IMR-90 (cell line): ENCODE measurements around the gene IGF1. TPM values are rescaled to one million over a fixed set of nuclear protein-coding genes. Genes with fewer than 3 reads are reported as not detected.

Experiments
- ATAC-seq: fragments of 200-7000 bp; cut with Tn5 transposase; 2 replicates; pipeline ENCODE4 v1.9.1; 2020; ENCODE audit warnings: low read depth, mild to moderate bottlenecking, moderate library complexity
- BruUV-seq: library from RNA; stranded (reverse); fragments of 400-500 nt; replicated peaks from 2 replicates; lab custom pipeline; 2021; lab: Mats Ljungman, UMichigan
- CTCF ChIA-PET: fragments of 300-600 bp; formaldehyde crosslinking; extraction: SDS; loops from one replicate; lab custom pipeline; 2021; ENCODE audit warnings: antibody characterized with exemption; lab: Yijun Ruan, JAX
- POLR2A ChIA-PET: fragments of 300-600 bp; sonication (Branson Sonifier 250); formaldehyde crosslinking; loops from one replicate; lab custom pipeline; 2022; ENCODE audit warnings: antibody characterized with exemption; ENCODE audit not compliant: unreplicated experiment; lab: Charles Lee
- DNase-seq: peaks from one replicate; pipeline ENCODE4 v3.0.0; 2013
- H2AFZ ChIP-seq: replicated peaks from 2 replicates; pipeline ENCODE3; 2013; ENCODE audit warnings: low read length, mild to moderate bottlenecking; ENCODE audit not compliant: poor library complexity
- H2AK5ac ChIP-seq: 2 replicates; pipeline ENCODE4 v1.6.1; 2013; ENCODE audit warnings: low read depth, low read length, inconsistent platforms
- H2AK9ac ChIP-seq: replicated peaks from 2 replicates; pipeline ENCODE3; 2013; ENCODE audit warnings: mild to moderate bottlenecking, low read depth, low read length, moderate library complexity; ENCODE audit not compliant: poor library complexity
- H2BK120ac ChIP-seq: 2 replicates; pipeline ENCODE4 v1.6.1; 2013; ENCODE audit warnings: low read depth, low read length, inconsistent platforms
- H2BK15ac ChIP-seq: 3 replicates; pipeline ENCODE4 v1.6.1; 2013; ENCODE audit warnings: low read depth, low read length, inconsistent platforms
- H2BK20ac ChIP-seq: 2 replicates; pipeline ENCODE4 v1.6.1; 2013; ENCODE audit warnings: low read depth, mild to moderate bottlenecking, inconsistent platforms, low read length, moderate library complexity
- H2BK5ac ChIP-seq: 2 replicates; pipeline ENCODE4 v1.6.1; 2013; ENCODE audit warnings: mild to moderate bottlenecking, low read depth, low read length, inconsistent platforms; ENCODE audit not compliant: poor library complexity, severe bottlenecking
- H3K14ac ChIP-seq: replicated peaks from 2 replicates; pipeline ENCODE4 v1.6.1; 2013; ENCODE audit warnings: low read depth, low read length, inconsistent platforms
- H3K18ac ChIP-seq: 2 replicates; pipeline ENCODE4 v1.6.1; 2013; ENCODE audit warnings: low read depth, low read length, control low read depth
- H3K23ac ChIP-seq: 2 replicates; pipeline ENCODE4 v1.6.1; 2013; ENCODE audit warnings: low read depth, low read length, inconsistent platforms
- H3K27ac ChIP-seq: 2 replicates; pipeline ENCODE4 v1.5.1; 2013; ENCODE audit warnings: mild to moderate bottlenecking, control low read depth, low read length; ENCODE audit not compliant: insufficient read depth
- H3K27me3 ChIP-seq: 2 replicates; pipeline ENCODE4 v1.6.1; 2013; ENCODE audit warnings: low read length; ENCODE audit not compliant: control insufficient read depth, insufficient read depth
- H3K36me3 ChIP-seq: 2 replicates; pipeline ENCODE4 v1.6.1; 2013; ENCODE audit warnings: low read length, mixed read lengths; ENCODE audit not compliant: control insufficient read depth, insufficient read depth
- H3K4ac ChIP-seq: 2 replicates; pipeline ENCODE4 v1.6.1; 2013; ENCODE audit warnings: low read depth, low read length, inconsistent platforms
- H3K4me1 ChIP-seq: 2 replicates; pipeline ENCODE4 v1.6.1; 2013; ENCODE audit warnings: low read length, mixed read lengths; ENCODE audit not compliant: control insufficient read depth, insufficient read depth
- H3K4me2 ChIP-seq: 2 replicates; pipeline ENCODE4 v1.6.1; 2013; ENCODE audit warnings: low read depth, mild to moderate bottlenecking, control low read depth, low read length, moderate library complexity
- H3K4me3 ChIP-seq: 2 replicates; pipeline ENCODE4 v1.5.1; 2013; ENCODE audit warnings: low read depth, mild to moderate bottlenecking, control low read depth, low read length, moderate library complexity; ENCODE audit not compliant: insufficient read depth
- H3K56ac ChIP-seq: 2 replicates; pipeline ENCODE4 v1.6.1; 2013; ENCODE audit warnings: low read length, inconsistent platforms; ENCODE audit not compliant: insufficient read depth; ENCODE audit errors: extremely low read depth
- H3K79me1 ChIP-seq, 2 experiments: 2 replicates each; pipeline ENCODE4 v1.6.1; 2013; ENCODE audit warnings: low read length in 2 of 2, inconsistent platforms in 1 of 2, low read depth in 1 of 2
- H3K9ac ChIP-seq: 2 replicates; pipeline ENCODE4 v1.6.1; 2013; ENCODE audit warnings: low read depth, low read length, control low read depth
- H3K9me1 ChIP-seq: 2 replicates; pipeline ENCODE4 v1.6.1; 2013; ENCODE audit warnings: low read length, inconsistent platforms; ENCODE audit not compliant: insufficient read depth
- H3K9me3 ChIP-seq: 2 replicates; pipeline ENCODE4 v1.6.1; 2013; ENCODE audit warnings: low read length; ENCODE audit not compliant: control insufficient read depth, insufficient read depth
- H4K20me1 ChIP-seq: 2 replicates; pipeline ENCODE4 v1.6.1; 2013; ENCODE audit warnings: low read length, inconsistent platforms; ENCODE audit not compliant: insufficient read depth
- H4K5ac ChIP-seq: 2 replicates; pipeline ENCODE4 v1.6.1; 2013; ENCODE audit warnings: mild to moderate bottlenecking, low read depth, low read length, control low read depth
- H4K8ac ChIP-seq, 2 experiments: 2 replicates each; pipeline ENCODE4 v1.6.1; 2013; ENCODE audit warnings: low read depth in 2 of 2, low read length in 2 of 2, control low read depth in 1 of 2, inconsistent platforms in 1 of 2
- H4K91ac ChIP-seq: 2 replicates; pipeline ENCODE4 v1.6.1; 2013; ENCODE audit warnings: low read depth, low read length, inconsistent platforms; ENCODE audit not compliant: insufficient read depth
- BHLHE40 ChIP-seq: fragments of 150-350 bp; IDR thresholded peaks from 2 replicates; pipeline ENCODE4 v1.6.1; 2016; ENCODE audit warnings: mild to moderate bottlenecking, low read depth, low read length
- CEBPB ChIP-seq: IDR thresholded peaks from 2 replicates; pipeline ENCODE4 v1.6.1; 2012; ENCODE audit warnings: low read depth, low read length, improper control_type of control experiment
- CHD1 ChIP-seq: IDR thresholded peaks from 2 replicates; pipeline ENCODE4 v1.6.1; 2012; ENCODE audit warnings: low read depth, low read length, improper control_type of control experiment
- FOS ChIP-seq: fragments of 150-350 bp; IDR thresholded peaks from 2 replicates; pipeline ENCODE4 v1.6.1; 2016; ENCODE audit warnings: low read depth, low read length
- MAFK ChIP-seq: IDR thresholded peaks from 2 replicates; pipeline ENCODE4 v1.6.1; 2012; ENCODE audit warnings: low read depth, low read length, improper control_type of control experiment
- MAZ ChIP-seq: IDR thresholded peaks from 2 replicates; pipeline ENCODE4 v1.6.1; 2012; ENCODE audit warnings: low read depth, mild to moderate bottlenecking, low read length, improper control_type of control experiment, moderate library complexity, borderline replicate concordance
- MXI1 ChIP-seq: IDR thresholded peaks from 2 replicates; pipeline ENCODE4 v1.6.1; 2012; ENCODE audit warnings: low read depth, mild to moderate bottlenecking, low read length, moderate library complexity, borderline replicate concordance
- NFE2L2 ChIP-seq: fragments of 150-350 bp; IDR thresholded peaks from 2 replicates; pipeline ENCODE4 v1.6.1; 2016; ENCODE audit warnings: low read depth, mild to moderate bottlenecking, low read length
- POLR2A ChIP-seq: IDR thresholded peaks from 2 replicates; pipeline ENCODE4 v1.6.1; 2012; ENCODE audit warnings: mild to moderate bottlenecking, low read depth, low read length
- RAD21 ChIP-seq: IDR thresholded peaks from 2 replicates; pipeline ENCODE4 v1.6.1; 2012; ENCODE audit warnings: low read length, improper control_type of control experiment
- RCOR1 ChIP-seq: IDR thresholded peaks from 2 replicates; pipeline ENCODE4 v1.6.1; 2012; ENCODE audit warnings: mild to moderate bottlenecking, low read length, improper control_type of control experiment; ENCODE audit not compliant: insufficient replicate concordance
- RFX5 ChIP-seq: IDR thresholded peaks from 2 replicates; pipeline ENCODE4 v1.8.0; 2012; ENCODE audit warnings: low read depth, mild to moderate bottlenecking, low read length, moderate library complexity
- SMC3 ChIP-seq: fragments of 150-350 bp; IDR thresholded peaks from 2 replicates; pipeline ENCODE4 v1.6.1; 2016; ENCODE audit warnings: low read depth, mild to moderate bottlenecking, antibody characterized with exemption, low read length, moderate library complexity
- WGBS, 2 experiments: methylation state at CpG; one replicate each; pipeline versions ENCODE4 v1.1.5 to v1.1.7; 2013; ENCODE audit warnings: missing lambda C conversion rate in 2 of 2; ENCODE audit not compliant: insufficient read length in 1 of 2; ENCODE audit errors: extremely low coverage in 2 of 2; 5-methylcytosine and 5-hydroxymethylcytosine counted together
- dilution Hi-C: fragments of 300-500 bp; cut with HindIII; formaldehyde crosslinking; loops from one replicate; pipeline ENCODE4 v1.14.3; 2018; ENCODE audit warnings: low sequenced_read_pairs; ENCODE audit not compliant: unreplicated experiment
- in situ Hi-C: fragments of 300-500 bp; cut with MboI; formaldehyde crosslinking; loops from 3 replicates; pipeline ENCODE4 v1.14.3; 2019; ENCODE audit warnings: low sequenced_read_pairs, inconsistent platforms, mixed read lengths
- intact Hi-C: fragments of 100-400 bp; cut with micrococcal nuclease; formaldehyde crosslinking; loops from 2 replicates; pipeline ENCODE4 v1.10.0; 2022
- polyA plus RNA-seq, 3 experiments: library from polyadenylated mRNA; depleted of rRNA; stranded (reverse); fragments of >200 nt; gene quantifications; 2 replicates each; pipeline ENCODE4 v1.2.3, GENCODE V29; 2012; ENCODE audit warnings: low replicate concordance in 1 of 3
- total RNA-seq: library from RNA; depleted of rRNA; stranded (reverse); fragments of >200 nt; gene quantifications from 2 replicates; pipeline ENCODE4 v1.2.3, GENCODE V29; 2012
- TF ChIP-seq, protein P1 (sequence below): conservative IDR thresholded peaks from 2 replicates; pipeline ENCODE4 v1.5.1; 2012; ENCODE audit warnings: mild to moderate bottlenecking, low read depth, low read length, improper control_type of control experiment
- TF ChIP-seq, protein P2 (sequence below): fragments of 150-350 bp; IDR thresholded peaks from 2 replicates; pipeline ENCODE4 v1.6.1; 2016; ENCODE audit warnings: low read depth, mild to moderate bottlenecking, low read length, moderate library complexity, borderline replicate concordance
- TF ChIP-seq, protein P3 (sequence below): fragments of 150-350 bp; IDR thresholded peaks from 2 replicates; pipeline ENCODE4 v1.6.1; 2017; ENCODE audit warnings: mild to moderate bottlenecking, antibody characterized with exemption, low read length, low read depth

The IGF1 gene
- total and polyA plus RNA-seq, 2 of the 4 experiments (the other 2 are of a cell fraction), result under 0.01 to 0.12 TPM

DNA sequence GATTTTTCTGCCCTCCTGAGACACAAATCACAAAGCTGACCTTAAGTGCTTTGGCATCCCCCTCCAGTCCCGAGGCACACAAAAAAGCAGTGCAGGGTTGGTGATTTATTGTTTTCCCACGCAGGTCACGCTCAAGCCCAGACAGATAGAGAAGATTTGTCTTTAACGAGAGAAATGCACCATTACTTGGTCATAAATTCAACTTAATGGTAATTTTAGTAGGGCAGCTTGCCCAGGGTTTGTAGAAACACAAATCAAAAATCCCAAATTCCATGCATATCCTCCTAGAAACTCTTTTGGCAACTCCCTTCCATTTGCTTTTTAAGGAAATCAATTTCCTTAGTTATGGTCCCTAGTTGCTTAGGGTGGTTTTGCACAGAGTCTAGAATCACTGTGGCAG lies 132.6 kb downstream of the IGF1 start:
- DNase-seq, result no peak
- Histone ChIP-seq H3K4ac (no peak overlapping the region), H2AFZ (no peak overlapping the region), H3K4me2 (no peak overlapping the region), H4K8ac (no peak overlapping the region), H4K5ac (no peak overlapping the region), H3K79me1 (no peaks in the 10 kb centered on the region), H3K23ac (no peak overlapping the region), H3K9me3 (no peaks in the 10 kb centered on the region), H2BK20ac (no peak overlapping the region), H4K20me1 (no peaks in the 10 kb centered on the region), H2AK5ac (no peak overlapping the region), H3K4me3 (no peak overlapping the region), H3K56ac (no peak overlapping the region), H3K36me3 (no peaks in the 10 kb centered on the region), H2BK5ac (no peak overlapping the region), H2BK120ac (no peak overlapping the region), H3K27me3 (no peaks in the 10 kb centered on the region), H4K91ac (no peak overlapping the region), H3K27ac (no peak overlapping the region), H3K9ac (no peak overlapping the region), H2BK15ac (no peak overlapping the region), H3K18ac (no peak overlapping the region), H3K9me1 (no peaks in the 10 kb centered on the region), H3K4me1 (peaks cover 2% of the 10 kb centered on the region; the same call in 1 of the 2 replicates), H3K14ac (no peak overlapping the region), H2AK9ac (no peak overlapping the region)
- intact Hi-C loops (no loop called here), dilution Hi-C loops (no loop called here), in situ Hi-C loops (no loop called here)
- ChIA-PET POLR2A (no interaction called here), CTCF (no interaction called here)
- WGBS, 2 experiments, result no CpG with 5 or more reads among the region's 4 CpGs
- no TSS peak for BruUV-seq
- ATAC-seq, result no peak
- TF ChIP-seq CHD1, result no peak
- no peak for TF ChIP-seq POLR2A
- TF ChIP-seq RAD21, result no peak
- TF ChIP-seq MAZ, result no peak
- no peak for TF ChIP-seq SMC3
- TF ChIP-seq, protein P1, sequence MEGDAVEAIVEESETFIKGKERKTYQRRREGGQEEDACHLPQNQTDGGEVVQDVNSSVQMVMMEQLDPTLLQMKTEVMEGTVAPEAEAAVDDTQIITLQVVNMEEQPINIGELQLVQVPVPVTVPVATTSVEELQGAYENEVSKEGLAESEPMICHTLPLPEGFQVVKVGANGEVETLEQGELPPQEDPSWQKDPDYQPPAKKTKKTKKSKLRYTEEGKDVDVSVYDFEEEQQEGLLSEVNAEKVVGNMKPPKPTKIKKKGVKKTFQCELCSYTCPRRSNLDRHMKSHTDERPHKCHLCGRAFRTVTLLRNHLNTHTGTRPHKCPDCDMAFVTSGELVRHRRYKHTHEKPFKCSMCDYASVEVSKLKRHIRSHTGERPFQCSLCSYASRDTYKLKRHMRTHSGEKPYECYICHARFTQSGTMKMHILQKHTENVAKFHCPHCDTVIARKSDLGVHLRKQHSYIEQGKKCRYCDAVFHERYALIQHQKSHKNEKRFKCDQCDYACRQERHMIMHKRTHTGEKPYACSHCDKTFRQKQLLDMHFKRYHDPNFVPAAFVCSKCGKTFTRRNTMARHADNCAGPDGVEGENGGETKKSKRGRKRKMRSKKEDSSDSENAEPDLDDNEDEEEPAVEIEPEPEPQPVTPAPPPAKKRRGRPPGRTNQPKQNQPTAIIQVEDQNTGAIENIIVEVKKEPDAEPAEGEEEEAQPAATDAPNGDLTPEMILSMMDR, result no peak
- no peak for TF ChIP-seq RCOR1
- TF ChIP-seq BHLHE40, result no peak
- TF ChIP-seq, protein P2, sequence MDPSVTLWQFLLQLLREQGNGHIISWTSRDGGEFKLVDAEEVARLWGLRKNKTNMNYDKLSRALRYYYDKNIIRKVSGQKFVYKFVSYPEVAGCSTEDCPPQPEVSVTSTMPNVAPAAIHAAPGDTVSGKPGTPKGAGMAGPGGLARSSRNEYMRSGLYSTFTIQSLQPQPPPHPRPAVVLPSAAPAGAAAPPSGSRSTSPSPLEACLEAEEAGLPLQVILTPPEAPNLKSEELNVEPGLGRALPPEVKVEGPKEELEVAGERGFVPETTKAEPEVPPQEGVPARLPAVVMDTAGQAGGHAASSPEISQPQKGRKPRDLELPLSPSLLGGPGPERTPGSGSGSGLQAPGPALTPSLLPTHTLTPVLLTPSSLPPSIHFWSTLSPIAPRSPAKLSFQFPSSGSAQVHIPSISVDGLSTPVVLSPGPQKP, result no peak
- no peak for TF ChIP-seq FOS
- TF ChIP-seq, protein P3, sequence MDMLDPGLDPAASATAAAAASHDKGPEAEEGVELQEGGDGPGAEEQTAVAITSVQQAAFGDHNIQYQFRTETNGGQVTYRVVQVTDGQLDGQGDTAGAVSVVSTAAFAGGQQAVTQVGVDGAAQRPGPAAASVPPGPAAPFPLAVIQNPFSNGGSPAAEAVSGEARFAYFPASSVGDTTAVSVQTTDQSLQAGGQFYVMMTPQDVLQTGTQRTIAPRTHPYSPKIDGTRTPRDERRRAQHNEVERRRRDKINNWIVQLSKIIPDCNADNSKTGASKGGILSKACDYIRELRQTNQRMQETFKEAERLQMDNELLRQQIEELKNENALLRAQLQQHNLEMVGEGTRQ, result no peak
- no peak for TF ChIP-seq MXI1
- TF ChIP-seq NFE2L2, result no peak
- no peak for TF ChIP-seq CEBPB
- TF ChIP-seq RFX5, result no peak
- TF ChIP-seq MAFK, result no peak
